HG02571 (cell line): ENCODE results near the gene PASK.
"Not testable (repeated sequence)": the region's sequence is repeated elsewhere in the genome, so short reads cannot be mapped to it uniquely, and the experiment has no call there.

ENCODE experiments used
- ATAC-seq: cut with Tn5 transposase; IDR thresholded peaks from one replicate; pipeline ENCODE4 v1.9.1; 2021; ENCODE audit warnings: mild to moderate bottlenecking, moderate library complexity; ENCODE audit not compliant: unreplicated experiment

PASK gene

DNA sequence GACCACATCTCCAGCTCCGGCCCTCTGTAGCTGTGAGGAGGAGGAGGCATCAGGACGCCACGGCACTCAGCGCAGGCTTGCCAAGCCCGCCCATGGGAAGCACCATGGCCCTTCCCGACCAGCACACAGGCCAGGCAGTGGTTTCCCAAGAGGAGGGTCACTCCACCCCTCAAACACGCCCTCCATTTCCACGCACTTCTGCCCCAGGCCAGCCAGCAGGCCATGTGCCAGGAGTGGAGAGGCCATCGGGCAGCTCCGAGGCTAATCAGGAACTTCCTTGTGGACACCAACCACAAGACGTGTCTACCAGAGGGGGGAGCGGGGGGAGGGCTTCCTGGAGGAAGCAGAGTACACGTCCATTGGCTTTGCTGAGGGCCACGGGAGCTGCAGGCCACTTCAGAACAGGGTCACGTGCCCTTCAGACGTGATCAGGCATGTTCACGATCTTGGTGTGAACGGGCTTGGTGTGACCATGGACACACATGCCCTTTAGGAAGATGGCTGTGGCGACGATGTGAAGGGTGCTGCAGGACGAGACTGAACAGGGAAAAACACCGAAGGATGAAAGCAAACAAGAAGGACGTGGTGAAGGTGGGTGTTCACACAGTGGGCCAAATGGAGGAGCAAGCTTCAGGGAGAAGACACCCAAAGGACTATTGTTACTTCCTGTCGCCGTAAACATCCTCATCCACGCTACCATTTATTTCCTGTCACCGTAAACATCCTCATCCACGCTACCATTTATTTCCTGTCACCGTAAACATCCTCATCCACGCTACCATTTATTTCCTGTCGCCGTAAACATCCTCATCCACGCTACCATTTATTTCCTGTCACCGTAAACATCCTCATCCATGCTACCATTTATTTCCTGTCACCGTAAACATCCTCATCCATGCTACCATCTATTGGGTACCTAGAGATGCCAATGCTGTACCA lies 40.7 kb downstream of the PASK start:
- ATAC-seq: no peak

DNA sequence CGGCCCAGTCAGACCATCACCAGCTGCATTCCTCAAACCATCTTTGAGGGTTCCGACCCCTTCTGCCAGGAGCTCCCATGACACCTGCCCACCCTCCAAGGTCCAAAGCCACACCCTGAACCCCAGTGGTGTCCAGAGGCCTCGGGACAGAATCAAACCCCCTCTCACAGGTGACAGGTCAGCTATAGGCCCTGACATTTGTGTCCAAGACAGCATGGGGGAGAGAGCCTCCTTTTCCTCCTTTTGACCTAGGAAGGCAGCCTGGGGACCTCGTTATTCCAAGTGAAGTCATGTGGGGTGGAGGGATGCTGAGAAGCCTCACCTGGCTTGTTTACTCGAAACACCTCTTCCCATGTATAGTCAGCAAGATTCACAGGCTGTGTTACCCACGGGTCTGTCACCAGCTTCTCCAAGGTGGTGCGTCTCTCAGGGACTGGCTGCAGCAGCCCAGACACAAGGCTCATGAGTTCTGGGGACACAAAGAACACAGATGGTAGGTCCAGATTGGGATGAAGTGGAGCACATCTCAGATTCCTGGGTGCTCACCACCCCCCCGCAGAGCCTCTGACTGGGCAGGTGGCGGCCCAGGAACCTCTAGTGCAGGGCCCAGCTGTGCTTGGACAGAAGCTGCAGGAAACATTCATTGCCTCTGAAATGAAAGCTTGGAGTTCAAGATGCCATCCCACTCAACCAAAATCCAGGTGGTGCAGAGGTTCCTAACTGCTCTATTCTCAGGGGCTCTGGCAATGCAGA lies 42.1 kb downstream of the PASK start:
- ATAC-seq: no peak

DNA sequence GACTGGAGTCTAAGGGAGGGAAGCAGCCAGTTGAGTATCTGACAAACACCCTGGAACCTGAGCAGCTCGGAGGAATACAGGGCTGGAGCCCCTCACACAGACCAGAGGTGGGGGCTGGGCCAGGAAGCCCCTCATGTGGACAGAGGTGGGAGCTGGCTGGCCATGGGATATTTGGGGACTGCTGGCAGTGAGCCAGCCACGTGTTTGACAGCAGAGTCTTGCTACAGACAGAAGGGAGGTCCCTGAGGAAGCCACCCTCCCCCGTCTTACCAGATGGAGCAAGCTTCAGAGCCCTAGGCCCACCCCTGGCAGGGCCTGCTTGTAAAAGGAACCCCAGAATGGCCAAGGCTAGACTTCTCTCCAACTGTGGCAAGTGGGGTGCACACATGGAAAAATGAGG lies 43.6 kb downstream of the PASK start:
- no peak for ATAC-seq

DNA sequence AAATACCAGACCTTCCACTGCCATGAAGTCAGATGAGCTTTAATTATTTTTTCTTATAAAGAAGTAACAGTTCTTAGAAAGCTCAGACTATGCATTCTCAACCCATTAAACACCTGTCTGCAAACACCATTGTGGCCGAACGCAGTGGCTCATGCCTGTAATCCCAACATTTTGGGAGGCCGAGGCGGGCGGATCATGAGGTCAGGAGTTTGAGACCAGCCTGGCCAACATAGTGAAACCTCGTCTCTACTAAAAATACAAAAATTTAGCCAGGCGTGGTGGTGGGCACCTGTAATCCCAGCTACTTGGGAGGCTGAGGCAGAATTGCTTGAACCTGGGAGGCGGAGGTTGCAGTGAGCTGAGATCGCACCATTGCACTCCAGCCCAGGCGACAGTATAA lies 44.7 kb downstream of the PASK start:
- ATAC-seq: not testable (repeated sequence)

- no peak for ATAC-seq
Observed at GRCh38 chr2:241103176-241103595, 46.1 kb downstream of the PASK start.

- peak; percentile 87 for ATAC-seq
Observed at GRCh38 chr2:241102239-241102803, 47.0 kb downstream of the PASK start, which contains the start of gene MTERF4. Gene MTERF4, minus strand, starts transcription at chr2:241102287. Its CDS starts 14 bp downstream, at chr2:241102273.

DNA sequence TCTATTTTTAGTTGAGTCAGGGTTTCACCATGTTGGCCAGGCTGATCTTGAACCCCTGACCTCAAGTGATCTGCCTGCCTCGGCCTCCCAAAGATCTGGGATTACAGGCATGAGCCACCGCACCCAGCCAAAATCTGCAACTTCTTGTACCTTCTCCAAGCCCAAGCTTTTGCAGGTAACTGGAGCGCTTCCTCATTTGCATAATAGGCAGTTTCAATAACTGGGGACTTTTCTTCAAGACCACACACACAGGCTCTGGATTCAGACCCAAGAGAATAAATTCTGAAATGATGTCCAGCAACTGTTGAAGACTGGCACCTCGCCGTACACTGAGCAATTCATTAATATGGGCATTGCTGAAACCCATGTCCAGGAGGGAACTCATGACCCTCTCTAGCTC lies 50.0 kb downstream of the PASK start:
- ATAC-seq: no peak

GRCh38 chr2:241096979-241097378 lies 52.3 kb downstream of the PASK start:
- ATAC-seq: no peak

DNA sequence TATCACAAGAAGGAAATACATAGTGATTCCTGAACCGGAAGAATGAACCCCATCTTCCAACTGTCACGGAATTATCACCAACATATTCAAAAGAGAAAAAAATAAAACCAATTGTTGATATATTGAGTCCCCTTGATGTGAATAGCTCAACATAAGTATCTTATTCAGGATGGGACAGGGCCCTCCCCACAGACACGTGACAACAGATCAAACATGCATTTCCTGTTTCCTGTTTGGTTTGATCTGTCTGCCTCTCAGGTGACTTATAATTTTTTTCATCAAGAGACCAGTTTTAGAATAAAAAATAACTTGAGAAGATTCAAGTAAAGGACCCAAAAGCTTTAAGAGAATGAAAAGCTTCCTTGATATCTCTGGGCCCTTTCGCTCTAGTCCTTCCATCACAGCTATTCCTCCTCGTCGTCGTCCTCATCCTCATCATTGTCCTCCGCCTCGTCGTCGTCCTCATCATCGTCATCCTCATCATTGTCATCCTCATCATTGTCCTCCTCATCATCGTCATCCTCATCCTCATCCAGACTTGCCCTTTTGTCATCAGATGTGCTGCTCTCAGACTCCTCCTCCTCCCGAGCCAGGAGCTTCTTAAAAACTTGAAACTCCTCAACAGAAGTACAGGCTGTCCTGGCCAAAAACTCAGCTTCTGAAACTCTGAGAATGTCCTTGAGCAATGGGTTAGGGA lies 53.5 kb downstream of the PASK start:
- ATAC-seq: no peak

DNA sequence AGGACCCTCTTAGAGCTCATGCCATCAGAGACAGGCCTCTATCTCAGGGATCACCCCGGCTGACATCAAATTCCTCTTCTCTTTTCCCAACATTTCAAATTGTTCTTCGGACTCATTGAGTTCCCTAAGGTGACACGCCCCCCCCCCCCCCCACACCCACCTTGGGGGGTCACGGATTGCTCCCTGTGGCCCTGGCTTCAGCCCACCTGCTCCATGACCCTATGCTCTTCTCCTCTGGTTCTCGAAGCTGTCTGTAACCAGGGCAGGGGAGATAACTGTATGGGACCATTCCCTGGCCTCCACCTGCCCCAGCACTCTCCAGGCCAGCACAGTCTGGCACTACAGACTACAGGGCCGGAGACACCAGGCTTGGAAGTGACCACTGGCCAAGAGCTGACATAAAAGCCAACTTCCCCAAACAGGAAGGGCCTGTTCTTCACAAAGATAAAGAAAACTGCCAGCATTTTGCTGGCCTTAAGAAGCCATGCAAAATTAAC lies 54.3 kb downstream of the PASK start:
- ATAC-seq: no peak

GRCh38 chr2:241094172-241094571 lies 55.1 kb downstream of the PASK start:
- no peak for ATAC-seq

DNA sequence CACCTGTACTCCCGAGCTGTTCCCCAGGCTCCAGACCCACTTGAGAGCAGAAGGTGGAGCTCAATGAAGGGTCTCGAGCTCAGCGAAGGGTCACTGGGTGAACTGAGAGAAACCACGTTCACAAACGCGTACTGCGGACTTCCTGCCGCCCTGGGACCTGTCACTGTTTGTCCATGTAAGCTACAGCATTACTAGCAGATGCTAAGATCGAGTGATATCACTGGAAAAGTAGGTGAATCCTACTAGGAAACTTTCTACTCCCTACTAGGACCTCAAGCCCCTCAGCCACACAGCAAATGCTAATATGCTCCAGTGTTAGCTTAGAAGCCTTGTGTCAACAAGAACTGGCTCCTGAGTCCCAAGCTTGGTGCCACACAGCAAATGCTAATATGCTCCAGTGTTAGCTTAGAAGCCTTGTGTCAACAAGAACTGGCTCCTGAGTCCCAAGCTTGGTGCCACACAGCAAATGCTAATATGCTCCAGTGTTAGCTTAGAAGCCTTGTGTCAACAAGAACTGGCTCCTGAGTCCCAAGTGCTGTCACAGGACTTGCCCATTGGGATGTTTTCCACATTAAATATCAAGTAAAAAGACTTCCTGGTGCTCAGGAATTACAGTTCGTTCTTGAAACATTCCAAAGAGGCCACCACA lies 56.0 kb downstream of the PASK start:
- ATAC-seq: not testable (repeated sequence)

DNA sequence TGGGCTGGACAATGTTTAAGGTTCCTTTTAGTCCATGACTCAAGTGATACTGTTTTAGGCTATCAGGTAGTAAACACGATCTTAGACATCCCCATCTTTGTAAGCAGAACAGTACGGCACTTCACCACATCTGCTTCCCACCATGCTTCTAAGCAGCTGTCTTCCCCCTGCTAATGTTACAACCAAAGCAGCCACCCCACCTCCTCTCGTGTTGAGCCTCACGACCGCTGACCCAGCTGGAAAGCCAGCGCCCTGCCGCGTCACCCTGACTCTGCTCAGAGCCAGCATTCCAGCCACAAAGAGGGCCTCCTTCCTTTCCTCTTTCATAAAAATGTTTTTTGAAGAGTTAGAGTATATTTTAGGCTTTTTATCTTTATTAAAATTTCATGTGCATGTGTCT lies 56.6 kb downstream of the PASK start:
- ATAC-seq: no peak

DNA sequence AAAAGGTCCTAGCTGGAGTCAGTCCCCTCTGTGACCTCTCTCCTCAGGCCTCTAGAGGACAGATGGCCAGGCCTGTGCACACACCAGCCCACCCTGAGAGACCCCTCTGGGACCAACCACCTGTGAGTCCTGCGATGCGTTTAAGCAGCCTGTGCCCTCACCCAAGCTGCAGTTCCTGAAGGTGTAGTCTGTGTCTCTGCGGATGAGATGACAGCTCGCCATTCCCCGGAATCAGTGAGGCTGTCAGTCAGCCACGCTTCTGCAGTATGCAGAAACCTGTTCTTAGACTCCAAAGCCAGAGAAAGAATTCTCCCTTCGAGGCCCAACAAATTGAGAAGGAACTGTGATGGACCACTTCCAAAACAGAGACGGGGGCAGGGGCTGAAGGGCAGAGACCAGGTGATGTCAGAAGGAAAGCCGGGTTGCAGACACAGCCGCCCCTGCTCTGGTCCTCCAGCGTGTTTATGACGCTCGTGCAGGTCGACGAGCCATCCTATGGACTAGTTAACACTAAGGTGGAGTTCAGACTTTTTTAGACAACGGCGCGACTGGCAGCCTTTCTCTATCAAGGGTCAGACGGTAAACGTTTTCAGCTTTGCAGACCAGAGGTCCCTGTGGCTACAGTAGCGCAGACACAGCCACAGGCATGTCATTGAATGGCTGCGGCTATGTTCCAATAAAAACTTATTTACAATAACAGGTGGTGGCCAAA lies 57.4 kb downstream of the PASK start:
- ATAC-seq: no peak

GRCh38 chr2:241091201-241091600 lies 58.1 kb downstream of the PASK start:
- no peak for ATAC-seq

- ATAC-seq: no peak
Observed at GRCh38 chr2:241088791-241089732, 60.2 kb downstream of the PASK start.

GRCh38 chr2:241088376-241088775 lies 60.9 kb downstream of the PASK start:
- no peak for ATAC-seq

- peak; percentile 60 for ATAC-seq
Observed at GRCh38 chr2:241087420-241088268, 61.6 kb downstream of the PASK start.
